Neural progenitor cell (in vitro differentiated cells): ENCODE results near the gene KDM7A. TPM values are rescaled to one million over a fixed set of nuclear protein-coding genes. Genes with fewer than 3 reads are reported as not detected.
A peak's percentile ranks its signal among the peaks of the same experiment; 100 is the strongest.

Source experiments
- DNase-seq: peaks from one replicate; pipeline ENCODE4 v3.0.0-alpha.2; 2016; ENCODE audit warnings: low spot score
- H2AFZ ChIP-seq: fragments of 200-600 bp; sonication (generic); replicated peaks from 2 replicates; pipeline ENCODE4 v1.6.1; 2016; ENCODE audit warnings: antibody characterized with exemption
- H3F3A ChIP-seq: fragments of 200-600 bp; sonication (generic); 2 replicates; pipeline ENCODE4 v1.6.1; 2016; ENCODE audit warnings: antibody characterized with exemption, low read depth
- H3K27ac ChIP-seq: fragments of 200-600 bp; sonication (generic); 2 replicates; pipeline ENCODE4 v1.5.1; 2016; ENCODE audit warnings: mild to moderate bottlenecking
- H3K27me3 ChIP-seq: fragments of 200-600 bp; sonication (generic); 2 replicates; pipeline ENCODE4 v1.6.1; 2016; ENCODE audit warnings: mild to moderate bottlenecking, moderate library complexity
- H3K36me3 ChIP-seq: fragments of 200-600 bp; sonication (generic); 2 replicates; pipeline ENCODE4 v1.5.1; 2016
- H3K4me1 ChIP-seq: fragments of 200-600 bp; sonication (generic); 2 replicates; pipeline ENCODE4 v1.6.1; 2016; ENCODE audit warnings: mixed run types
- H3K4me2 ChIP-seq: fragments of 200-600 bp; sonication (generic); 2 replicates; pipeline ENCODE4 v1.6.1; 2016
- H3K4me3 ChIP-seq: fragments of 200-600 bp; sonication (generic); 2 replicates; pipeline ENCODE4 v1.5.1; 2016
- H3K79me2 ChIP-seq: fragments of 200-600 bp; sonication (generic); 2 replicates; pipeline ENCODE4 v1.6.1; 2016; ENCODE audit warnings: low read depth
- H3K9ac ChIP-seq: fragments of 200-600 bp; sonication (generic); 2 replicates; pipeline ENCODE4 v1.6.1; 2016
- H3K9me3 ChIP-seq: fragments of 200-600 bp; sonication (generic); 2 replicates; pipeline ENCODE4 v1.5.1; 2016; ENCODE audit warnings: low read depth
- H4K20me1 ChIP-seq: fragments of 200-600 bp; sonication (generic); 2 replicates; pipeline ENCODE4 v1.6.1; 2016; ENCODE audit warnings: low read depth
- H3K27ac Mint-ChIP-seq: 3 replicates; pipeline ENCODE4 v1.8.0; 2021; ENCODE audit warnings: mixed read lengths
- H3K27me3 Mint-ChIP-seq: 2 replicates; pipeline ENCODE4 v1.8.0; 2022; ENCODE audit warnings: low read depth, mild to moderate bottlenecking, inconsistent platforms, moderate library complexity, mixed read lengths; ENCODE audit not compliant: insufficient read depth
- H3K36me3 Mint-ChIP-seq: 3 replicates; pipeline ENCODE4 v1.8.0; 2021; ENCODE audit warnings: mixed read lengths
- H3K4me1 Mint-ChIP-seq: 3 replicates; pipeline ENCODE4 v1.8.0; 2021; ENCODE audit warnings: mixed read lengths
- H3K4me3 Mint-ChIP-seq: 3 replicates; pipeline ENCODE4 v1.8.0; 2021; ENCODE audit warnings: mild to moderate bottlenecking, moderate library complexity, mixed read lengths
- H3K9me3 Mint-ChIP-seq: 3 replicates; pipeline ENCODE4 v1.8.0; 2020; ENCODE audit warnings: mixed read lengths
- EZH2 ChIP-seq: fragments of 200-600 bp; sonication (generic); IDR thresholded peaks from 2 replicates; pipeline ENCODE4 v1.6.1; 2017; ENCODE audit warnings: antibody characterized with exemption, mild to moderate bottlenecking, moderate library complexity
- EZH2phosphoT487 ChIP-seq: fragments of 200-600 bp; sonication (generic); IDR thresholded peaks from 2 replicates; pipeline ENCODE4 v1.6.1; 2017; ENCODE audit warnings: antibody characterized with exemption
- total RNA-seq: library from RNA; depleted of rRNA; stranded (reverse); fragments of >200 nt; gene quantifications from 2 replicates; pipeline ENCODE4 v1.2.3, GENCODE V29; 2015; ENCODE audit warnings: low replicate concordance
- TF ChIP-seq, protein P1 (sequence below): fragments of 200-600 bp; sonication (generic); IDR thresholded peaks from 2 replicates; pipeline ENCODE4 v1.5.1; 2017; ENCODE audit warnings: antibody characterized with exemption, mild to moderate bottlenecking

The KDM7A gene
- total RNA-seq, 1 donor from 2014 or later: 13.6 TPM

GRCh38 chr7:140060788-140061606, 115.8 kb downstream of the KDM7A start:
- Mint-ChIP-seq H3K4me3 (peak overlapping the region; percentile 69), H3K27me3 (peaks cover 19% of the 10 kb centered on the region), H3K36me3 (no peaks in the 10 kb centered on the region), H3K4me1 (no peaks in the 10 kb centered on the region), H3K27ac (no peak overlapping the region), H3K9me3 (peaks cover 12% of the 10 kb centered on the region)
- Histone ChIP-seq H3K27ac (no peak overlapping the region), H4K20me1 (no peaks in the 10 kb centered on the region), H3K79me2 (no peaks in the 10 kb centered on the region), H3K4me1 (no peaks in the 10 kb centered on the region), H3K36me3 (no peaks in the 10 kb centered on the region), H3K27me3 (peaks cover 52% of the 10 kb centered on the region), H3K4me3 (no peak overlapping the region), H3K4me2 (no peak overlapping the region), H3K9ac (no peak overlapping the region), H2AFZ (no peak overlapping the region), H3F3A (peaks cover 14% of the 10 kb centered on the region), H3K9me3 (no peaks in the 10 kb centered on the region)
- no peak for DNase-seq
- TF ChIP-seq, protein P1, sequence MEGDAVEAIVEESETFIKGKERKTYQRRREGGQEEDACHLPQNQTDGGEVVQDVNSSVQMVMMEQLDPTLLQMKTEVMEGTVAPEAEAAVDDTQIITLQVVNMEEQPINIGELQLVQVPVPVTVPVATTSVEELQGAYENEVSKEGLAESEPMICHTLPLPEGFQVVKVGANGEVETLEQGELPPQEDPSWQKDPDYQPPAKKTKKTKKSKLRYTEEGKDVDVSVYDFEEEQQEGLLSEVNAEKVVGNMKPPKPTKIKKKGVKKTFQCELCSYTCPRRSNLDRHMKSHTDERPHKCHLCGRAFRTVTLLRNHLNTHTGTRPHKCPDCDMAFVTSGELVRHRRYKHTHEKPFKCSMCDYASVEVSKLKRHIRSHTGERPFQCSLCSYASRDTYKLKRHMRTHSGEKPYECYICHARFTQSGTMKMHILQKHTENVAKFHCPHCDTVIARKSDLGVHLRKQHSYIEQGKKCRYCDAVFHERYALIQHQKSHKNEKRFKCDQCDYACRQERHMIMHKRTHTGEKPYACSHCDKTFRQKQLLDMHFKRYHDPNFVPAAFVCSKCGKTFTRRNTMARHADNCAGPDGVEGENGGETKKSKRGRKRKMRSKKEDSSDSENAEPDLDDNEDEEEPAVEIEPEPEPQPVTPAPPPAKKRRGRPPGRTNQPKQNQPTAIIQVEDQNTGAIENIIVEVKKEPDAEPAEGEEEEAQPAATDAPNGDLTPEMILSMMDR: no peak
- TF ChIP-seq EZH2 (no peak), EZH2phosphoT487 (no peak)

- Histone ChIP-seq H3K4me1 (no peaks in the 10 kb centered on the region), H3K4me2 (no peak overlapping the region), H3F3A (peaks cover 14% of the 10 kb centered on the region), H3K36me3 (no peaks in the 10 kb centered on the region), H3K27me3 (peaks cover 52% of the 10 kb centered on the region), H3K79me2 (no peaks in the 10 kb centered on the region), H3K27ac (no peak overlapping the region), H3K9me3 (no peaks in the 10 kb centered on the region), H3K9ac (no peak overlapping the region), H2AFZ (no peak overlapping the region), H3K4me3 (no peak overlapping the region), H4K20me1 (no peaks in the 10 kb centered on the region)
- Mint-ChIP-seq H3K4me1 (no peaks in the 10 kb centered on the region), H3K9me3 (peaks cover 7% of the 10 kb centered on the region), H3K27me3 (peaks cover 19% of the 10 kb centered on the region), H3K27ac (no peak overlapping the region), H3K4me3 (no peak overlapping the region), H3K36me3 (no peaks in the 10 kb centered on the region)
- DNase-seq: no peak
- TF ChIP-seq, protein P1: no peak
- TF ChIP-seq EZH2phosphoT487 (no peak), EZH2 (no peak)
These were observed 116.5 kb downstream of the KDM7A start for GRCh38 chr7:140060243-140060630.

- no peaks in the 10 kb centered on the region for H3K9me3 ChIP-seq
- no peaks in the 10 kb centered on the region for H3K4me1 ChIP-seq
- TF ChIP-seq EZH2: no peak
- Mint-ChIP-seq H3K4me3 (no peak overlapping the region), H3K36me3 (no peaks in the 10 kb centered on the region), H3K27me3 (peaks cover 19% of the 10 kb centered on the region), H3K4me1 (no peaks in the 10 kb centered on the region), H3K9me3 (peaks cover 7% of the 10 kb centered on the region), H3K27ac (no peak overlapping the region)
- DNase-seq: no peak
- H4K20me1 ChIP-seq: no peaks in the 10 kb centered on the region
- H3K9ac ChIP-seq: no peak overlapping the region
- no peak overlapping the region for H2AFZ ChIP-seq
- H3K36me3 ChIP-seq: no peaks in the 10 kb centered on the region
- no peak overlapping the region for H3K4me3 ChIP-seq
- peaks cover 52% of the 10 kb centered on the region for H3K27me3 ChIP-seq
- H3K27ac ChIP-seq: no peak overlapping the region
- no peak overlapping the region for H3K4me2 ChIP-seq
- no peaks in the 10 kb centered on the region for H3K79me2 ChIP-seq
- peaks cover 14% of the 10 kb centered on the region for H3F3A ChIP-seq
These were observed 117.2 kb downstream of the KDM7A start for GRCh38 chr7:140059273-140060242.
